ENCODE results near the gene FAM216B. TPM values are rescaled to one million over a fixed set of nuclear protein-coding genes. Genes with fewer than 3 reads are reported as not detected.

Gene FAM216B
- total and polyA plus RNA-seq, 10 of the 15 experiments (the other 5 are each of a cell fraction or from before 2014, with no cell fraction given), result not detected

GRCh38 chr13:42741914-42742313 lies 39.5 kb upstream of the FAM216B start:
- WGBS (ENCODE audit: insufficient coverage, insufficient replicate concordance, low lambda C conversion rate, missing lambda C conversion rate), result 54% methylated on average over 2 of the region's 2 CpGs
- H3K9ac ChIP-seq (ENCODE audit: control insufficient read depth, insufficient read depth, low read length), result no peak overlapping the region
- FAIRE-seq (no peak), ATAC-seq (no peak), DNase-seq (ENCODE audit: low read depth, low spot score) (no peak)
- no peaks in the 10 kb centered on the region for H3K4me1 ChIP-seq (ENCODE audit: control insufficient read depth, insufficient read depth, low read length)
- no peaks in the 10 kb centered on the region for H3K79me2 ChIP-seq (ENCODE audit: control insufficient read depth, insufficient read depth, low read length)
- no peaks in the 10 kb centered on the region for H3K36me3 ChIP-seq (ENCODE audit: control insufficient read depth in 2 of 2, insufficient read depth in 2 of 2, low read length in 1 of 2)
- CTCF ChIA-PET, result no interaction called here
- in situ Hi-C loops (cut with MboI), result no loop called here
- intact Hi-C loops (cut with micrococcal nuclease; ENCODE audit: unreplicated experiment), result no loop called here
- no peak overlapping the region for H3K4me3 ChIP-seq
- H3K4me2 ChIP-seq (ENCODE audit: control insufficient read depth, insufficient read depth), result no peak overlapping the region
- POLR2A ChIA-PET, result no interaction called here
- SMC1A ChIA-PET (ENCODE audit: uncharacterized antibody, unreplicated experiment), result no interaction called here
- no peaks in the 10 kb centered on the region; the same call in 2 of the 3 replicates for H3K9me3 ChIP-seq (replicated peaks; ENCODE audit: control insufficient read depth, insufficient read depth, low read length)
- BruUV-seq (replicated peaks), result no TSS peak
- H4K20me1 ChIP-seq (ENCODE audit: control insufficient read depth, insufficient read depth), result no peaks in the 10 kb centered on the region
- no peak for TF ChIP-seq SREBF1 (IDR thresholded peaks at IDR 0.05; ENCODE audit: low read length)
- no peak for TF ChIP-seq LARP7 (IDR thresholded peaks at IDR 0.05)
- RAD21 ChIA-PET (ENCODE audit: unreplicated experiment), result no interaction called here
- H3K27ac ChIP-seq (ENCODE audit: control insufficient read depth, insufficient read depth), result no peak overlapping the region
- no peak overlapping the region for H2AFZ ChIP-seq (ENCODE audit: control insufficient read depth, low read depth, low read length)
- no peaks in the 10 kb centered on the region for H3K27me3 ChIP-seq (replicated peaks in 1 of 2; ENCODE audit: control insufficient read depth in 2 of 2, insufficient read depth in 2 of 2, low read length in 1 of 2)

GRCh38 chr13:42745655-42746054 lies 35.7 kb upstream of the FAM216B start:
- ChIA-PET SMC1A (ENCODE audit: uncharacterized antibody, unreplicated experiment) (no interaction called here), POLR2A (interaction anchor here (0.7 kb wide), 1 partner anchor 155 kb away, joined by 5 read pairs; no protein-coding TSS in a partner anchor), RAD21 (ENCODE audit: unreplicated experiment) (no interaction called here), CTCF (no interaction called here)
- Histone ChIP-seq H4K20me1 (ENCODE audit: control insufficient read depth, insufficient read depth) (no peaks in the 10 kb centered on the region), H3K27ac (ENCODE audit: control insufficient read depth, insufficient read depth) (no peak overlapping the region), H3K9ac (ENCODE audit: control insufficient read depth, insufficient read depth, low read length) (no peak overlapping the region), H3K9me3 (replicated peaks; ENCODE audit: control insufficient read depth, insufficient read depth, low read length) (no peaks in the 10 kb centered on the region; the same call in 2 of the 3 replicates), H3K4me2 (ENCODE audit: control insufficient read depth, insufficient read depth) (no peak overlapping the region), H3K4me1 (ENCODE audit: control insufficient read depth, insufficient read depth, low read length) (no peaks in the 10 kb centered on the region), H3K4me3 (no peak overlapping the region), H3K79me2 (ENCODE audit: control insufficient read depth, insufficient read depth, low read length) (no peaks in the 10 kb centered on the region), H3K27me3 (replicated peaks in 1 of 2; ENCODE audit: control insufficient read depth in 2 of 2, insufficient read depth in 2 of 2, low read length in 1 of 2) (no peaks in the 10 kb centered on the region; a peak in 1 of 4 replicates), H3K36me3 (ENCODE audit: control insufficient read depth in 2 of 2, insufficient read depth in 2 of 2, low read length in 1 of 2) (no peaks in the 10 kb centered on the region), H2AFZ (ENCODE audit: control insufficient read depth, low read depth, low read length) (no peak overlapping the region)
- no peak for ATAC-seq
- DNase-seq (ENCODE audit: low read depth, low spot score), result no peak
- BruUV-seq (replicated peaks), result no TSS peak
- intact Hi-C loops (cut with micrococcal nuclease; ENCODE audit: unreplicated experiment) (no loop called here), in situ Hi-C loops (cut with MboI) (no loop called here)
- no CpG with 5 or more reads among the region's 6 CpGs for whole genome bisulfite sequencing (ENCODE audit: insufficient coverage, insufficient replicate concordance, low lambda C conversion rate, missing lambda C conversion rate)
- no peak for FAIRE-seq
- TF ChIP-seq ZNF384 (IDR thresholded peaks at IDR 0.05; ENCODE audit: borderline replicate concordance, low read depth, low read length), result no peak
- no peak for TF ChIP-seq STAT3 (IDR thresholded peaks at IDR 0.05; ENCODE audit: low read depth, low read length)
- TF ChIP-seq NR2C2 (IDR thresholded peaks at IDR 0.05; ENCODE audit: borderline replicate concordance, control insufficient read depth, insufficient read length, low read depth), result no peak
- no peak for TF ChIP-seq NR2F1 (conservative IDR thresholded peaks at IDR 0.05)
- TF ChIP-seq EGR1 (IDR thresholded peaks at IDR 0.05; ENCODE audit: borderline replicate concordance in 1 of 2, low read depth in 2 of 2, low read length in 2 of 2), result no peak
- no peak for TF ChIP-seq ZNF274 (IDR thresholded peaks at IDR 0.05; ENCODE audit: insufficient read depth, insufficient read length)
- TF ChIP-seq NFIC (IDR thresholded peaks at IDR 0.05; ENCODE audit: low read depth, low read length), result no peak

All from GM12878 (cell line).